Measurements from ENCODE around the gene FAAP100. TPM values are rescaled to one million over a fixed set of nuclear protein-coding genes. Genes with fewer than 3 reads are reported as not detected.

The FAAP100 gene
- total RNA-seq, 4 donors from 2014 or later, result 26.2 to 90.5 (median 37.4) TPM

GRCh38 chr17:81564778-81565177 lies 12.6 kb upstream of the FAAP100 start:
- intact Hi-C loops (cut with DNase I; ENCODE audit: low total_unique reads), result loop anchor here (5.0 kb wide), 1 partner anchor 468 kb away; the partner anchor contains the start of gene RAC3
- H3K36me3 ChIP-seq, result peaks cover 0 to 41% (median 18%) of the 10 kb centered on the region in 4 donors
- in situ Hi-C loops (cut with MboI; ENCODE audit: low pct_ligation_motif_present in 1 of 4, low pct_unique_long_range_greater_than_20kb in 1 of 4, low sequenced_read_pairs in 3 of 4), result no loop called here

GRCh38 chr17:81563861-81564586 lies 11.9 kb upstream of the FAAP100 start:
- in situ Hi-C loops (cut with MboI; ENCODE audit: low pct_ligation_motif_present in 1 of 4, low pct_unique_long_range_greater_than_20kb in 1 of 4, low sequenced_read_pairs in 3 of 4) (no loop called here), intact Hi-C loops (cut with DNase I; ENCODE audit: low total_unique reads) (loop anchor here (5.0 kb wide), 1 partner anchor 468 kb away; the partner anchor contains the start of gene RAC3)
- H3K36me3 ChIP-seq, result peaks cover 0 to 36% (median 17%) of the 10 kb centered on the region in 4 donors
- peak overlapping the region in 1 of 4 donors; percentile 30 for H3K27ac ChIP-seq
- TF ChIP-seq EP300 (IDR thresholded peaks at IDR 0.05; ENCODE audit: low read depth), result no peak
- no peak for TF ChIP-seq POLR2A (IDR thresholded peaks at IDR 0.05)
- TF ChIP-seq CTCF (IDR thresholded peaks at IDR 0.05), result no peak
- no peak for TF ChIP-seq POLR2AphosphoS5 (IDR thresholded peaks at IDR 0.05)
- H3K4me3 ChIP-seq, result no peak overlapping the region
- H3K9me3 ChIP-seq, result no peaks in the 10 kb centered on the region
- no peak for DNase-seq
- H3K27me3 ChIP-seq, result no peaks in the 10 kb centered on the region
- H3K4me1 ChIP-seq, result peaks cover 21 to 36% (median 31%) of the 10 kb centered on the region in 4 donors
- 76 to 86% methylated on average over 5 to 10 of the region's 10 CpGs for WGBS, 2 donors (ENCODE audit: low coverage in 1 of 2)

More at GRCh38 chr17:81564778-81565177, 12.6 kb upstream of the FAAP100 start:
- WGBS, 2 donors (ENCODE audit: low coverage in 1 of 2), result 93 to 100% methylated on average over 3 to 17 of the region's 17 CpGs
- Histone ChIP-seq H3K27ac (peak overlapping the region in 1 of 4 donors; percentile 87), H3K4me3 (no peak overlapping the region), H3K9me3 (no peaks in the 10 kb centered on the region), H3K4me1 (peaks cover 21 to 36% (median 31%) of the 10 kb centered on the region in 4 donors), H3K27me3 (no peaks in the 10 kb centered on the region)
- TF ChIP-seq POLR2AphosphoS5 (IDR thresholded peaks at IDR 0.05) (no peak), CTCF (IDR thresholded peaks at IDR 0.05) (no peak), EP300 (IDR thresholded peaks at IDR 0.05; ENCODE audit: low read depth) (no peak), POLR2A (IDR thresholded peaks at IDR 0.05) (no peak)
- DNase-seq, result no peak

- H3K27me3 ChIP-seq, result no peaks in the 10 kb centered on the region
- H3K9me3 ChIP-seq, result no peaks in the 10 kb centered on the region
- DNase-seq, result no peak
- H3K36me3 ChIP-seq, result peaks cover 0 to 43% (median 20%) of the 10 kb centered on the region in 4 donors
- in situ Hi-C loops (cut with MboI; ENCODE audit: low pct_ligation_motif_present in 1 of 4, low pct_unique_long_range_greater_than_20kb in 1 of 4, low sequenced_read_pairs in 3 of 4), result no loop called here
- peaks cover 13 to 16% (median 15%) of the 10 kb centered on the region in 4 donors for H3K4me1 ChIP-seq
- no peak overlapping the region for H3K4me3 ChIP-seq
- intact Hi-C loops (cut with DNase I; ENCODE audit: low total_unique reads), result loop anchor here (5.0 kb wide), 1 partner anchor 471 kb away; the partner anchor contains the start of gene RAC3
- peak overlapping the region in 1 of 4 donors; percentile 6 for H3K27ac ChIP-seq
- WGBS, 2 donors (ENCODE audit: low coverage in 1 of 2), result 73 to 100% methylated on average over 1 to 4 of the region's 4 CpGs
- no peak for TF ChIP-seq POLR2A (IDR thresholded peaks at IDR 0.05)
- no peak for TF ChIP-seq POLR2AphosphoS5 (IDR thresholded peaks at IDR 0.05)
- no peak for TF ChIP-seq CTCF (IDR thresholded peaks at IDR 0.05)
- TF ChIP-seq EP300 (IDR thresholded peaks at IDR 0.05; ENCODE audit: low read depth), result no peak
Observed at GRCh38 chr17:81561494-81561885, 9.3 kb upstream of the FAAP100 start.

GRCh38 chr17:81558941-81559806 lies 7.0 kb upstream of the FAAP100 start:
- no peaks in the 10 kb centered on the region for H3K9me3 ChIP-seq
- H3K27ac ChIP-seq, result no peak overlapping the region
- no peak overlapping the region for H3K4me3 ChIP-seq
- in situ Hi-C loops (cut with MboI; ENCODE audit: low pct_ligation_motif_present in 1 of 4, low pct_unique_long_range_greater_than_20kb in 1 of 4, low sequenced_read_pairs in 3 of 4) (no loop called here), intact Hi-C loops (cut with DNase I; ENCODE audit: low total_unique reads) (no loop called here)
- H3K27me3 ChIP-seq, result no peaks in the 10 kb centered on the region
- 82 to 85% methylated on average over 4 to 18 of the region's 27 CpGs for WGBS, 2 donors (ENCODE audit: low coverage in 1 of 2)
- H3K36me3 ChIP-seq, result peaks cover 0 to 27% (median 14%) of the 10 kb centered on the region in 4 donors
- H3K4me1 ChIP-seq, result peaks cover 0 to 9% (median 3%) of the 10 kb centered on the region in 4 donors
- DNase-seq, result no peak
- no peak for TF ChIP-seq POLR2A (IDR thresholded peaks at IDR 0.05)
- no peak for TF ChIP-seq POLR2AphosphoS5 (IDR thresholded peaks at IDR 0.05)
- no peak for TF ChIP-seq EP300 (IDR thresholded peaks at IDR 0.05; ENCODE audit: low read depth)
- no peak for TF ChIP-seq CTCF (IDR thresholded peaks at IDR 0.05)
